Right lung (tissue), 10 donors: Measurements from ENCODE around the gene TRDMT1. TPM values are rescaled to one million over a fixed set of nuclear protein-coding genes. Genes with fewer than 3 reads are reported as not detected.
A peak's percentile ranks its signal among the peaks of the same experiment; 100 is the strongest.

ENCODE experiments used
- DNase-seq, 2 donors: peaks; one replicate each; pipeline ENCODE4 v3.0.0-alpha.2; 2013
- long read RNA-seq, 8 donors: transcript quantifications; one replicate each; lab custom pipeline, GENCODE V29; 2026
- polyA plus RNA-seq, 5 donors: library from polyadenylated mRNA; unstranded; fragments of 120-200 nt; gene quantifications; one replicate each; pipeline versions ENCODE4 v1.2.1 to v1.2.3, GENCODE V29; 2013; ENCODE audit warnings: inconsistent platforms in 1 of 5, low replicate concordance in 1 of 5; ENCODE audit not compliant: insufficient read length in 5 of 5, insufficient read depth in 1 of 5

The TRDMT1 gene, protein sequence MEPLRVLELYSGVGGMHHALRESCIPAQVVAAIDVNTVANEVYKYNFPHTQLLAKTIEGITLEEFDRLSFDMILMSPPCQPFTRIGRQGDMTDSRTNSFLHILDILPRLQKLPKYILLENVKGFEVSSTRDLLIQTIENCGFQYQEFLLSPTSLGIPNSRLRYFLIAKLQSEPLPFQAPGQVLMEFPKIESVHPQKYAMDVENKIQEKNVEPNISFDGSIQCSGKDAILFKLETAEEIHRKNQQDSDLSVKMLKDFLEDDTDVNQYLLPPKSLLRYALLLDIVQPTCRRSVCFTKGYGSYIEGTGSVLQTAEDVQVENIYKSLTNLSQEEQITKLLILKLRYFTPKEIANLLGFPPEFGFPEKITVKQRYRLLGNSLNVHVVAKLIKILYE
- polyA plus RNA-seq, result 10 to 100 TPM in 4 of 5 donors, 1 to 10 TPM in 1; 7.6 to 20.7 (median 13.7) TPM
- long read RNA-seq, donor 1, partial matches to known transcripts, result 0 of 3 reads
- long read RNA-seq, donor 1, other reads (novel, unspliced or antisense), result 0 of 3 reads
- long read RNA-seq, donor 2, partial matches to known transcripts, result 0 of 2 reads
- long read RNA-seq, donor 2, other reads (novel, unspliced or antisense), result 0 of 2 reads
- long read RNA-seq, donor 3, full-length matches to known transcripts, result 1 of 1 reads
- long read RNA-seq, donor 3, partial matches to known transcripts, result 0 of 1 reads
- long read RNA-seq, donor 3, other reads (novel, unspliced or antisense), result 0 of 1 reads
- long read RNA-seq, donor 4, partial matches to known transcripts, result 0 of 1 reads
- long read RNA-seq, donor 4, other reads (novel, unspliced or antisense), result 0 of 1 reads
- long read RNA-seq, donor 5, full-length matches to known transcripts, result 5 of 10 reads
- long read RNA-seq, donor 5, partial matches to known transcripts, result 5 of 10 reads
- long read RNA-seq, donor 5, other reads (novel, unspliced or antisense), result 0 of 10 reads
- long read RNA-seq, donor 6, partial matches to known transcripts, result 0 of 1 reads
- long read RNA-seq, donor 6, other reads (novel, unspliced or antisense), result 0 of 1 reads
- long read RNA-seq, donor 7, partial matches to known transcripts, result 0 of 3 reads
- long read RNA-seq, donor 7, other reads (novel, unspliced or antisense), result 0 of 3 reads
- long read RNA-seq, donor 8, partial matches to known transcripts, result 0 of 1 reads
- long read RNA-seq, donor 8, other reads (novel, unspliced or antisense), result 0 of 1 reads

DNA sequence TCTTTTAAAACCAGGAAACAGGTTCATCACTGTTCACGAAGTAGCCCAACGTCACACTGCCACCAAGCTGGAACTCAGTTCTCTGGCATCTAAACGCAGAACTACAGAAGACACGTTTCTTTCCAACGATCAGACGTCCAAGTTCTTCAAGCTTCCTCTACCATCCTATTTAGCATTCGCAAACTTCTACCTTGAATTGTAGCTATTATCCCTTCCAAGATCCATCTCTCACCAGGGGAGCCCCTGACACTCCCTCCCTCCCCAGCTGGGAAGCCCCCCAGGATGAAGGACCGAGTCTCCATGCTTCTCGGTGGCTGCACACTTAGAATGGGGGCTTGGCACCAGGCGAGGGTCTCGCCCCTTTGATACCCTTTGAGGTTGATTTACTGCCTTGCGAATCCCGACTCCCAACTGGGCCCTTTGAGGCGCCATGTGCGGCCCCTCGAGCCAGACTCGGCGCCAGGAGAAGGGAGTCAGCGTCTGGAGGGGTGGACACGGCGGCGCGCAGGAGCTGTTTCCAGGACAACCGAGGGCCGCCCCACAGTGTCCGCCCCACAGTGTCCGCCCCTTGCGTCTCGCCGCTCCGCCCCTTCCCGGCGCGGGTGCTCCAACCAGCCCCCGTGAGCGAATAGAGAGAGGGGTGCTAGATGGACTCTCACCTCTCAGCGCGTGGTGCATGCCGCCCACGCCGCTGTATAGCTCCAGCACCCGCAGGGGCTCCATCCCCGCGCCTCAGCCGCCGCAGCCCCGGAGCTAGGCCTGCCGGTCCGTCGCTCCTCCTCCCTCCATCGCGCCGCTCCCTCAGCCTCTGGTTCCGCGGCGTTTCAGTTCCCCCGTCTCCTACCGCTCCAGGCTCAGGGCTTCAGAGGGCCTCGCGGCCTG lies at the start of gene TRDMT1:
Gene TRDMT1 (minus strand): TSS at position 761 of the 882 bp plus-strand sequence. CDS start 38 bp downstream, at position 723.
- peak; percentile 92 to 94 for DNase-seq

DNA sequence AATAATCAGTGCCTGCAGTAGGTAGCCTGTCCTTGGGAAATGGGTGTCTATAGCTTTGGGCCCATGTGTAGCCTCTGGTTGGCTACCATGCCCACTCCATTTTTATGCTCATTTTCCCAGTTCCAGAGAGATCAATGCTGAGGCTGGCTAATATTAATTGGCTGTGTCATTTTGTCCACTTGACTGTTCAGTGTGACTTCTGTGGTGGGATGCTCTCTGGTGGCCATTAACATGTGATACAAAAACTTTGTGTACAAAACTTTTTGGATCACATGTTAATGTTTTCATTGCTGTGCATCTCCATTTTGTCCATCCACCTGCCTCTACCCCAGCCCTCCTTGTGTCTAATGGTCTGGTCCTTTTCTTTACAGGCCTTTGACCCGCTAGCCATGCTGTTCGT lies 49.3 kb upstream of the TRDMT1 start:
- DNase-seq, result no peak

DNA sequence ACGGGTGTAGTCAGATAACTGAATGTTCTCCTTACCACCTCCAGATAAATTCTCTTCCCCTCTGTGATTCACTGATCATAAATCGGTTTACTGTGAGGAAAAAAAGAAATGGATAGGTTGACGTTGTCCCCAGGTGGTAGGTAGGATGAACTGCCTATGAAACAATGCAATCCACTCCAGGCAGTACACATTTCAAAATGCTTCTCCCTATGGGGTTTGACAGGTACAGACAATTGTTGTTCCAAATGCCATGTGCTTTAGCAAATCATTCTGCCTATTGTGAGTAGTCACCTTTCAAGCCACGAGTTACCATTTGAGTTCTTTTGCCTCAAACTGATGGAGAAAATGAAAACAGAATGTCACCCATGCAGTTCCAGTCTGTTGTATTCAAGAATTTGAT lies 48.3 kb upstream of the TRDMT1 start:
- DNase-seq, result no peak

DNA sequence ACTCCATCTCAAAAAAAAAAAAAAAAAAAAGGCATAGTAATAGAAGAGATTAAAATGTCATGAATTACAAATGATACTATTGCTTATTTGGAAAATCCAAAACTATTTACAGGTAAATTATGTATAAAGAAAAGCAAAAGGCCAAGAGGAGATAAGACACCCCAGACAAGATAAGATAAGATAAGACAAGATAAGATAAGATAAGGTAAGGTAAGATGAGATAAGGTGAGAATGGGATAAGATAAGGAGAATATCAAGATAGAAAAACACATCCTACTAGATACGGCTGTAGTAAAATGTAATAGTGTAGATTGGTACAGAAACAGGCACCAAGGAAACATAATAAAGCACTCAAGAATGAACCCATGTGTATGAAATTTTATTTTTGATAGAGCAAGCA lies 47.5 kb upstream of the TRDMT1 start:
- DNase-seq, result no peak

DNA sequence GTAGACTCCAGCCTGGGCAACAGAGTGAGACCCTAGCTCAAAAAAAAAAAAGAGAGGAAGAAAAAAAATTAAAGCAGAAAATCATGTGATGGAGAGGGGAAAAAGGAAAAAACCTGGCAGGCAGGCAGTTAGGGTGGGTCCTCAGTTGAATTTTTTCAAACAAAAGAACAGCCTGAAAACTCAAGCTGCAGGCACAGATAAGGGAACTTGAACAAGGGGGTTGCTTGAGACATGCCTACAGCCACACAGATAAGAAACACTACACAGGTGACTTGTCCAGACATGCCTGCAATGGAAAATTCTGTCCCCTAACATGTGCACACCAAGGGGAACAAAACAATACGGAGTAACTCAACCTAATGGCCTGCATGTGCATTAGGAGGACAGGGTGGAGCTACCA lies 45.7 kb upstream of the TRDMT1 start:
- no peak for DNase-seq

DNA sequence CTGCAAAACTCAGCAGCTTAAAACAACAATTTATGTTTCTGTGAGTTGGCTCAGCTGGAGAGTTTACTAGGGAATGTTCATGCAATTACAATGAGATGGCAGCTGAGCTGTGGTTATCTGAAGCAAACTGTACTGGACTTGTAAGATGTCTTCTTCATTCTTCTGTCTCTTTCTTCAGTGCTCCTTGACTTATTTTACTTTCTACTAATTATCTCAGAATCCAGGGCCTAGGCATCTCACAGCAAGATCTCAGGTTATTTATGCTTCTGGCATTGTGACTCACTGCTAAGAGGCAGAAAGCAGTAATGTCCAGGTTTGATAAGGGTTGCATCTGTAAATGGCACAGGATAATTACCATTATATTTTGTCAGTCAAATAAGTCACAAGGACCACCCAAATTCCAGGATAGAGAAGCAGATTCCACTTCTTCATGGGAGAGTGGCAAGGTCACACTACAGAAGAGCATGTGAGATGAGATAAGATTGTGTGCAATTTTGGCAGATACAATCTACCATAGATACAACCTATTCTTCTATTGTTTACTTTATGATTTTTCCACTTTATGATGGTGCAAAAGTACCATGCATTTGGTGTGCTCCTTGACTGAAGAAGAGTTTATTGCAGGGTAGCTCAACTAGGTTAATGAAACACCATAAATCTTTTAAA lies 43.4 kb upstream of the TRDMT1 start:
- DNase-seq, result no peak

DNA sequence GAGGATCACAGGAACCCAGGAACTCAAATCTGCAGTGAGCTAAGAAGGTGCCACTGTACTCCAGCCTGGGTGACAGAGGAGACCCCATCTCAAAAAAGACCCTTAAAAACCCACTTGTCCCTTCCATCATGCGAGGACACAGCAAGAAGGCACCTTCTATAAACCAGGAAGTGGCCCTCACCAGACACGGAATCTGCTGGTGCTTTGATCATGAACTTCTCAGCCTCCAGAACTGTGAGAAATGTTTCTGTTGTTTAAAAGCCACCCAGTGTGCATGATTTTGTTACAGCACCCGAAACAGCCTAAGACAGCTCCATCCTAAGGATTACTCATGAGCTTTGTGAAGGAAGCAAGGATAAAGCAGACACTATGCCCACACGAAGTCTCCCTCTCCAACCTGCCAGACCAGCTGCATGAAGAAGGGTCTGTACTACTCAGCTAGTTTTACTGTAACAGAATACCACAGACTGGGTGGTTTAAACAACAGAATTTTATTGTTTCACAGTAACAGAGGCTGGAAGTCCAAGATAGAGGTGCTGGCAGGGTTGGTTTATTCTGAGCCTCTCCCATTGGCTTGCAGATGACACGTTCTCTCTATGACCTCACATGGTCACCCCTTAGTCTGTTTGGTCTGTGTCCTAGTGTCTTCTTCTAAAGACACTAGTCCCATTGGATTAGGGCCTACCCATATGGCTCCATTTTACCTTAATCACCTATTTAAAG lies 40.3 kb upstream of the TRDMT1 start:
- no peak for DNase-seq

DNA sequence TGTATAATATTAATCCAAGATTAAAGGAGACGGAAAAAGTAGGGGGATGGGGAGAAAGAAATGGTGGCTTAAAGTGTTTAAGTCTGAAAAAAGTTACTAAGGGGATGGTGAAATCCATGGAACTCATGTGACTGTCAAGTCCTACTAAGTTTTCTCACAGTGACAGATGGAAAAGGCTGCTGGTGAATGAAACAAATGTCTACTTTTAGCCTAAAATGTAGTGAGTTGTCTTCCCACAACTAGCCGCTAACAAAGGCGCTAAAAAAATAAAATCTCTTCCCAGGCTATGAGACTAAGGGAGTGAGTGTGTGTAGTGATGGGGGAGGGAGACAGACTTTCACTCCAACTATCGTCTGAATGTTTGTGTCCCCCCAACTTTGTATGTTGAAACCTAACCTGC lies 39.1 kb upstream of the TRDMT1 start:
- DNase-seq, result no peak

DNA sequence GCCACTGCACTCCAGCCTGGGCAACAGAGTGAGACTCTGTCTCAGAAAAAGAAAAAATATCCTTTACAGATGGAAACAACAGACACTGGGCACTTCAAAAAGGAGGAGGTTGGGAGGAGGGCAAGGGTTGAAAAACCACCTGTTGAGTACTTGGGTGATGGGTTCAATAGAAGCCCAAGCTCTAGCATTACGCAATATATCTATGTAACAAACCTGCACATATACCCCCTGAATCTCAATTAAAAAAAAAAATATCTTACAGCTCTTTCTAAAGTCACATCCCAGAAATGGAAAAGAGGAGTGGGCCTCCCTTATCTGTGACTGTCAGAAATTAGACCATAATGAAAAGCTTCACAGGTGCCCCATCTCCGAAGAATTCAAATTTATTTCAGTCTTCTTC lies 38.6 kb upstream of the TRDMT1 start:
- DNase-seq, result no peak

DNA sequence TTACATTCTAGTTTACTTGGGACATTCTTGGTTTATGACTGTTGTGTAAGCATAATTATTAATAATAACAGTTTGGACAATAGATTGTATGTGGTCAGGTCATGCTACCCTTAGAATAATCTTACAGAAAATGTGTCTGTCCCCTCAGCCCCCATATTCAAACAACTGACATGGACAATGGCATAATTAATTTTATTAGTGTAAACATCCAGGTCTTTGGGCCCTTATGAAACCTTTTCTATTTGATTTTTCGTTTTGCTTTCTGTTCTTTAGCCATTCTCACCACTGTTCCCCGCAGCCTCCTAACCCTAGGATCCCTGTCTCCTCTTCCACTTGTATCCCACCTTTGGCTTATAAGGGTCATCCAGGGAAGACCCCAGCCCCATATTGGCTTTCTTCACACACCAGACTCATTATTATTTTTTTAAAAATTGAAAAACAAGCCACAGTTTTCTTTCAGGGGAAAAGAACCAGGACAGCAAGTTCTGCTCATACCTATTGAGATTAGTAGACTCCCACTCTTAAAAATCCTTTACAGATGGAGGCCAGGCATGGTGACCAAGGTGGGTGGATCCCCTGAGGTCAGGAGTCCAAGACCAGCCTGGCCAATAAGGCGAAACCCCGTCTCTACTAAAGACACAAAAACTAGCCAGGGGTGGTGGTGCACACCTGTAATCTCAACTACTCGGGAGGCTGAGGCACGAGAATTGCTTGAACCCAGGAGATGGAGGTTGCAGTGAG lies 38.0 kb upstream of the TRDMT1 start:
- DNase-seq, result no peak

DNA sequence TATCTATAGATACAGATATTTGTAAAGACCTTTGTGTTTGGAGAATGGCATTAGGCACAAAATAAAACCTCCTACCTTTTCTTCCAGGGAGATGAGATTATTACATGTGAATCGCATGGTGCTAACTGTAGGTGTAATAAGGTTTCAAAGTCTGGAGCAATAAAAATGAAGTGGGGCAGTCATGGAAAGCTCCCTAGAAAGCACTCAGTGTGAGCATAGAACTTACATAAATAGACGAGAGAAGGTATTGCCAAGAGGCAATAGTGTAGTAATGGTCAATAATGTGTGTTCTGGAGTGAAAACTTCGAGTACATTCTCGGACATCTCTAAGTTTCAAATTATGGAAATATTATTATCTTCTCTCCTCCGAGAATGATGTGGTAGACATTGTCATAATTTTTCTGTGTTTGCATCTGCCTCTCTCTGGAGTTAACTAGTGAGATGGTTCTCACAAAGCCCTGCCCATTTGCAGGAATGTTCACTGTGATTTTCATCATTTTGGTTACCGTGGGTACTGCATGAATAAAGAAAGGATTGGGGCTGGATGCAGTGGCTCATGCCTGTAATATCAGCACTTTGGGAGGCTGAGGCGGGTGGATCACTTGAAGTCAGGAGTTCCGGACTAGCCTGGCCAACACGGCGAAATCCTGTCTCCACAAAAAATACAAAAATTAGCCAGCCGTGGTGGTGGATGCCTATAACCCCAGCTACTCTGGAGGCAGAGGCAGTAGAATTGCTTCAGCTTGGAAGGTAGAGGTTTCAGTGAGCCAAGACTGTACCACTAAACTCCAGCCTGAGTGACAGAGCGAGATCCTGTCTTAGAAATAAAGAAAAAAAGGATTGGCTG lies 37.2 kb upstream of the TRDMT1 start:
- no peak for DNase-seq

DNA sequence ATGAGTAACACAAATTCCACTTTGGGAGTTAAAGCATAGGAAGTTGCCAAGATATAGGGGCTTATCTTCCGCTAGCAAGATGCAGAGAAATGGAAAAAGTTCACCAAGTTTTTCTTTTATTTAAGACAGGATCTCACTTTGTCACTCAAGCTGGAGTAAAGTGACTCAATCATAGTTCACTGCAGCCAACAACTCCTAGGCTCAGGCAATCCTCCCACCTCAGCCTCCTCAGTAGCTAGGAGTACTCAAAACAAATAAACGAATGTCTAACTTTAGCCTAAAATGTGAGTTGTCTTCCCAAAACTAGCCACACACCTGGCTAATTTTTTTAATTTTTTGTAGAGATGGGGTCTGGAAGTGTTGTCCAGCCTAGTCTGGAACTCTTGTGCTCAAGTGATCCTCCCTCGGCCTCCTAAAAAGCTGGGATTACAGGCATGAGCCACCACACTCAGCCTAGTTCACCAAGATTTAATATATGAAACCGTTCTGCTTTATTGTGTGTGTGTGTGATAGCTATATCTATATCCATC lies 36.5 kb upstream of the TRDMT1 start:
- DNase-seq, result no peak

DNA sequence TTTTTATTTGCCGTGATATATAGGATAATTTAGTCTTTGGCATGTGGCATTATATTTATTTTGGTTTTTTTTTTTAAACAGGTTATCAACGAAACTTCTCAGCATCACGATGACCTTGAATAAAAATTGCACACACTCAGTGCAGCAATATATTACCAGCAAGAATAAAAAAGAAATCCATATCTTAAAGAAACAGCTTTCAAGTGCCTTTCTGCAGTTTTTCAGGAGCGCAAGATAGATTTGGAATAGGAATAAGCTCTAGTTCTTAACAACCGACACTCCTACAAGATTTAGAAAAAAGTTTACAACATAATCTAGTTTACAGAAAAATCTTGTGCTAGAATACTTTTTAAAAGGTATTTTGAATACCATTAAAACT lies 35.7 kb upstream of the TRDMT1 start:
- DNase-seq, result no peak

DNA sequence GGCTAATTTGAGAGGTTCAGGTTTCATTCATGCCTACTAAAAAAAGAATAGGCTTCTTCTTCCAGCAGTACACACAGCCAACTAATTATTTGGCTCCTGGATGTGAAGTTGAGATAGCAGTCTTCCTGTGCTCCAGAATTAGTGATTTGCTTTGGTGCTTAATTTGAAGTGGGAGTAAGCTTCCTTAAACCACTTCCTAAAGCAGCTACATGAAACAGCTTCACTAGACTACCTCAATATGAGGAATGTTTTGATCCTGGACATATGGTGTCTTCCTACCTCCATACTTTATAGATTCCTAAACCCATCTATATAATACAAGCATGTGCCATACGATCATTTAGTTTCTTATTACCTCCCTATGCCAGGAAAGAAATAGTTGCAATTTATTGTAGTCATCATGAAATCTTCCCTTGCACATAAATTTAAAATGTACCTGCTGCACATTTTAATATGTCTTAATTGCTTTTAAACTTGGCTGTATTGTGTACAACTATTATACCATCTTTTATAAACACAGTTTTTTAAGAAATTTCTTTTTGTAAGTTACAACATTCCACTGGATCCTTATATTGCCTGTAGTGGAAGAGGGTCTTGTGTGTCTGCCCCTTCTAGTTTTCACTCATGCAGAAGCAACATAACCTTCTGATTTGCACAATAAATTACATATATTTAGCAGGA lies 35.1 kb upstream of the TRDMT1 start:
- no peak for DNase-seq

DNA sequence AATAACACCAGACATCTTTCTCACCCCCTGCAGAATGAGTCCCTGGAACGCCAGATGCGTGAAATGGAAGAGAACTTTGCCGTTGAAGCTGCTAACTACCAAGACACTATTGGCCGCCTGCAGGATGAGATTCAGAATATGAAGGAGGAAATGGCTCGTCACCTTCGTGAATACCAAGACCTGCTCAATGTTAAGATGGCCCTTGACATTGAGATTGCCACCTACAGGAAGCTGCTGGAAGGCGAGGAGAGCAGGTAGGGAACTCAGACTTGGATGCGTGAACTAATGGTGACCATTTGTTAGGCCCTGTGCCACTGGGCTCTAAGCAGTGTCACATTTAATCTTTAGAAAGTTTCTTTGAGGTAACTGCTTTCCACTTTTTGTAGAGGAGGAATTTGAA lies 33.7 kb upstream of the TRDMT1 start:
- no peak for DNase-seq

DNA sequence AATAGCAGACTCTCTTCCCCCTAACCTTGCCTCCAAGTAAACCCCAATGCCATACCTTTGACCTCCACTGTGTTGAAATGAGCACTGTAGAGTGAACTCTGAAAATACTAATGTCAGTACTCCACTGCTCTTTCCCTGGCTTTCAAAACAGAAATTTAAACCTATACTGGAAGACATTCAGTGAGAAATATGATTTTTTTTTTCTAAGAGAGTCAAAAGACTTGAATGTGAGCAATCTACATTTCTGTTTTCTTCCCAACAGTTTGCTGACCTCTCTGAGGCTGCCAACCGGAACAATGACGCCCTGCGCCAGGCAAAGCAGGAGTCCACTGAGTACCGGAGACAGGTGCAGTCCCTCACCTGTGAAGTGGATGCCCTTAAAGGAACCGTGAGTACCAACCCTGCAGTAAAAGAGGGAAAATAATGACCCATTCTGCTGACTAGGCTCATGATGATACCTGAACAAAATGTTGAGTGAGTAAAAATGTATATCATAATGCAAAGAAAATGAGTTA lies 33.0 kb upstream of the TRDMT1 start:
- DNase-seq, result no peak
